Activated B cell treated with CpG ODN at 0.5 μM for 24 hours (primary cell): ENCODE results near the gene NFIC. TPM values are rescaled to one million over a fixed set of nuclear protein-coding genes. Genes with fewer than 3 reads are reported as not detected.
"Not testable (repeated sequence)": the region's sequence is repeated elsewhere in the genome, so short reads cannot be mapped to it uniquely, and the experiment has no call there.

Experiments
- ATAC-seq: fragments of 200-7000 bp; cut with Tn5 transposase; one replicate; pipeline ENCODE4 v1.10.0; 2021; ENCODE audit warnings: low read depth, mild to moderate bottlenecking, moderate library complexity
- CTCF ChIA-PET: fragments of 350-600 bp; sonication (Branson Sonifier 250); formaldehyde crosslinking; loops from one replicate; lab custom pipeline; 2021; ENCODE audit warnings: antibody characterized with exemption; lab: Charles Lee
- POLR2A ChIA-PET: fragments of 350-600 bp; sonication (Branson Sonifier 250); formaldehyde crosslinking; loops from one replicate; lab custom pipeline; 2021; ENCODE audit warnings: antibody characterized with exemption; lab: Charles Lee
- DNase-seq: peaks from one replicate; pipeline ENCODE4 v3.0.0; 2022
- H3K27ac Mint-ChIP-seq: one replicate; pipeline ENCODE4 v1.8.0; 2020; ENCODE audit warnings: mixed read lengths
- H3K27me3 Mint-ChIP-seq: one replicate; pipeline ENCODE4 v1.8.0; 2021; ENCODE audit warnings: mixed read lengths
- H3K36me3 Mint-ChIP-seq: one replicate; pipeline ENCODE4 v1.8.0; 2021; ENCODE audit warnings: low read depth, mixed read lengths
- H3K4me1 Mint-ChIP-seq: one replicate; pipeline ENCODE4 v1.8.0; 2021; ENCODE audit warnings: mixed read lengths
- H3K4me3 Mint-ChIP-seq: one replicate; pipeline ENCODE4 v1.8.0; 2020; ENCODE audit warnings: mild to moderate bottlenecking, mixed read lengths
- H3K9me3 Mint-ChIP-seq: one replicate; pipeline ENCODE4 v1.8.0; 2020; ENCODE audit warnings: mixed read lengths
- CTCF ChIP-seq: fragments of 200-600 bp; IDR thresholded peaks from one replicate; pipeline ENCODE4 v1.8.0; 2022; ENCODE audit warnings: antibody characterized with exemption, mild to moderate bottlenecking
- intact Hi-C: fragments of 100-400 bp; cut with micrococcal nuclease; formaldehyde crosslinking; loops from one replicate; pipeline ENCODE4 v1.15.1; 2024
- total RNA-seq: library from RNA; stranded (reverse); gene quantifications from 2 replicates; pipeline ENCODE4 v1.2.3, GENCODE V29; 2022

NFIC gene
- total RNA-seq, 1 donor from 2014 or later = 18.8 TPM

GRCh38 chr19:3396881-3397265 is 30.5 kb downstream of the NFIC start:
- H3K4me3 Mint-ChIP-seq = no peak overlapping the region
- H3K27me3 Mint-ChIP-seq = no peaks in the 10 kb centered on the region
- peaks cover 2% of the 10 kb centered on the region for H3K4me1 Mint-ChIP-seq
- intact Hi-C loops = no loop called here
- no peaks in the 10 kb centered on the region for H3K36me3 Mint-ChIP-seq
- POLR2A ChIA-PET = no interaction called here
- ATAC-seq (no peak), DNase-seq (no peak)
- no peak for TF ChIP-seq CTCF
- CTCF ChIA-PET = no interaction called here
- H3K27ac Mint-ChIP-seq = no peak overlapping the region
- H3K9me3 Mint-ChIP-seq = no peaks in the 10 kb centered on the region

GRCh38 chr19:3397266-3398022 is 31.1 kb downstream of the NFIC start:
- Mint-ChIP-seq H3K4me3 (no peak overlapping the region), H3K9me3 (no peaks in the 10 kb centered on the region), H3K27ac (no peak overlapping the region), H3K36me3 (no peaks in the 10 kb centered on the region), H3K4me1 (no peaks in the 10 kb centered on the region), H3K27me3 (no peaks in the 10 kb centered on the region)
- CTCF ChIA-PET = no interaction called here
- intact Hi-C loops = no loop called here
- DNase-seq = no peak
- POLR2A ChIA-PET = no interaction called here
- no peak for ATAC-seq
- TF ChIP-seq CTCF = no peak

- no peaks in the 10 kb centered on the region for H3K4me1 Mint-ChIP-seq
- no peaks in the 10 kb centered on the region for H3K36me3 Mint-ChIP-seq
- no peak overlapping the region for H3K4me3 Mint-ChIP-seq
- ChIA-PET CTCF (no interaction called here), POLR2A (no interaction called here)
- ATAC-seq (no peak), DNase-seq (no peak)
- no peak for TF ChIP-seq CTCF
- H3K27me3 Mint-ChIP-seq = no peaks in the 10 kb centered on the region
- no peak overlapping the region for H3K27ac Mint-ChIP-seq
- intact Hi-C loops = no loop called here
- H3K9me3 Mint-ChIP-seq = no peaks in the 10 kb centered on the region
Measured at GRCh38 chr19:3398114-3398899, 31.9 kb downstream of the NFIC start.

DNA sequence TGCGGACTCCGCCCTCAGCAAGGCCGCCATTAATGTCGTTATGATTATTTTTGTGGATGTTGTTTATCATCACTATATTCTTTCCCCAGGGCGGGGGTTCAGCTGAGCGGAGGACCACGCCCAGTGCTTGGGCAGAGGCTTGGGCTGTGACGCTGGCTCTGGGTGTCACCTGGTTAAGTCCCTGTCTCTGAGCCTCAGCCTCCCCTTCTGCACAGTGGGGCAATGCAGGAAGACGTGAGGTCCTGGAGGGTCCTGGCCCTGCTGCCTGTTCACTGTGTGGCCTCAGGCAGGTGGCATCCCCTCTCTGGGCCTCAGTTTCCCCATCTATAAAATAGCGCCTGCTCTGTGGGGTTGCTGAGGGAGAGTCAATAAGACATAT is 32.5 kb downstream of the NFIC start:
- Mint-ChIP-seq H3K27me3 (no peaks in the 10 kb centered on the region), H3K4me1 (no peaks in the 10 kb centered on the region), H3K9me3 (no peaks in the 10 kb centered on the region), H3K36me3 (no peaks in the 10 kb centered on the region), H3K27ac (no peak overlapping the region), H3K4me3 (no peak overlapping the region)
- ChIA-PET CTCF (no interaction called here), POLR2A (no interaction called here)
- intact Hi-C loops = no loop called here
- DNase-seq = no peak
- no peak for ATAC-seq
- no peak for TF ChIP-seq CTCF

- H3K36me3 Mint-ChIP-seq, H3K27ac Mint-ChIP-seq, H3K4me3 Mint-ChIP-seq, DNase-seq, POLR2A ChIA-PET, CTCF ChIA-PET, H3K9me3 Mint-ChIP-seq, H3K4me1 Mint-ChIP-seq, intact Hi-C loops, H3K27me3 Mint-ChIP-seq, ATAC-seq: not testable (repeated sequence)
Measured at GRCh38 chr19:3399311-3399710, 32.9 kb downstream of the NFIC start.
